Spleen (tissue), 11 donors: ENCODE data around the gene CYP3A5. TPM values are rescaled to one million over a fixed set of nuclear protein-coding genes. Genes with fewer than 3 reads are reported as not detected.

Experiments used
- DNase-seq: peaks from one replicate; pipeline ENCODE4 v3.0.0-alpha.2; 2020
- H3K27ac ChIP-seq, 8 donors: fragments of 200-600 bp; sonication (generic) in 7 of 8; 1 replicate in 4 of 8; 2 replicates in 4 of 8; pipeline versions ENCODE4 v1.5.0 to v1.8.0; 2016 to 2021; ENCODE audit warnings: inconsistent platforms in 4 of 8, mild to moderate bottlenecking in 4 of 8, moderate library complexity in 1 of 8
- H3K27me3 ChIP-seq, 7 donors: fragments of 200-600 bp; sonication (generic) in 6 of 7; replicated peaks in 1 of 7; 1 replicate in 4 of 7; 2 replicates in 3 of 7; pipeline versions ENCODE4 v1.5.0 to v1.8.0; 2016 to 2021; ENCODE audit warnings: inconsistent platforms in 3 of 7, mild to moderate bottlenecking in 1 of 7
- H3K36me3 ChIP-seq, 6 donors: fragments of 200-600 bp; sonication (generic) in 5 of 6; 1 replicate in 4 of 6; 2 replicates in 2 of 6; pipeline versions ENCODE4 v1.5.0 to v1.8.0; 2016 to 2021; ENCODE audit warnings: inconsistent platforms in 2 of 6
- H3K4me1 ChIP-seq, 6 donors: fragments of 200-600 bp; sonication (generic) in 5 of 6; 1 replicate in 3 of 6; 2 replicates in 3 of 6; pipeline versions ENCODE4 v1.5.0 to v1.8.0; 2016 to 2021; ENCODE audit warnings: inconsistent platforms in 3 of 6
- H3K4me3 ChIP-seq, 8 donors: fragments of 200-600 bp; sonication (generic) in 7 of 8; 1 replicate in 4 of 8; 2 replicates in 4 of 8; pipeline versions ENCODE4 v1.5.0 to v1.8.0; 2016 to 2021; ENCODE audit warnings: inconsistent platforms in 4 of 8, mild to moderate bottlenecking in 4 of 8, moderate library complexity in 2 of 8
- H3K9me3 ChIP-seq, 8 donors: fragments of 200-600 bp; sonication (generic) in 7 of 8; 1 replicate in 4 of 8; 2 replicates in 4 of 8; pipeline versions ENCODE4 v1.5.0 to v1.8.0; 2016 to 2021; ENCODE audit warnings: inconsistent platforms in 4 of 8
- POLR2A ChIP-seq, 3 donors: fragments of 450-650 bp; IDR thresholded peaks; one replicate each; pipeline ENCODE4 v1.5.1; 2017; ENCODE audit warnings: antibody characterized with exemption in 3 of 3, mild to moderate bottlenecking in 1 of 3
- POLR2AphosphoS5 ChIP-seq, 3 donors: sonication (generic); formaldehyde crosslinking; IDR thresholded peaks; one replicate each; pipeline ENCODE4 v1.5.1; 2017; ENCODE audit warnings: antibody characterized with exemption in 3 of 3
- WGBS, 5 donors: extraction: QIAGEN DNeasy Blood & Tissue Kit in 3 of 5; methylation state at CpG; one replicate each; pipeline versions ENCODE4 v1.1.5 to v1.1.7; 2013 to 2018; 5-methylcytosine and 5-hydroxymethylcytosine counted together
- intact Hi-C: fragments of 100-400 bp; cut with DNase I; formaldehyde crosslinking; loops from one replicate; pipeline ENCODE4 v1.15.0; 2023; ENCODE audit warnings: low total_unique reads
- polyA plus RNA-seq, 3 donors: library from polyadenylated mRNA; stranded (reverse); fragments of 200-250 nt; gene quantifications; one replicate each; pipeline ENCODE4 v1.2.1, GENCODE V29; 2013
- total RNA-seq, 7 donors: library from RNA; depleted of rRNA in 3 of 7; stranded (reverse); fragments of >200 nt in 3 of 7; fragmentation: NEBNext Ultra II Directional in 4 of 7; extraction: Animal tissue kit (Norgen Biotek cat#: 25700) in 4 of 7; gene quantifications; one replicate each; pipeline versions ENCODE4 v1.1.0 to v1.2.1, GENCODE V29; 2016 to 2021
- TF ChIP-seq, protein P1 (sequence below), 11 experiments: fragments of 200-600 bp in 7 of 11; fragments of 450-650 bp in 4 of 11; sonication (generic) in 4 of 11; IDR thresholded peaks in 8 of 11; conservative IDR thresholded peaks in 3 of 11; 1 replicate in 7 of 11; 2 replicates in 4 of 11; pipeline versions ENCODE4 v1.4.0 to v1.8.0; 2016 to 2021; ENCODE audit warnings: antibody characterized with exemption in 11 of 11, inconsistent platforms in 4 of 11, mild to moderate bottlenecking in 1 of 11
- donor health status: healthy with polysubstance abuse.
- donor health status: DM: no; HTN: no; CAD: no; lungs with moderate emphysema.
- donor health status: DM: no; HTN: no; CAD: no.
- donor health status: Bipolar disorder and iron deficiency.
- donor health status: healthy.
- donor health status: DM: no; HTN: no; CAD: no.
- donor health status: DM: yes; HTN: yes; CAD: no.

CYP3A5 gene
- total and polyA plus RNA-seq, 10 donors: 0.09 to 0.10 TPM; not detected in 8

DNA sequence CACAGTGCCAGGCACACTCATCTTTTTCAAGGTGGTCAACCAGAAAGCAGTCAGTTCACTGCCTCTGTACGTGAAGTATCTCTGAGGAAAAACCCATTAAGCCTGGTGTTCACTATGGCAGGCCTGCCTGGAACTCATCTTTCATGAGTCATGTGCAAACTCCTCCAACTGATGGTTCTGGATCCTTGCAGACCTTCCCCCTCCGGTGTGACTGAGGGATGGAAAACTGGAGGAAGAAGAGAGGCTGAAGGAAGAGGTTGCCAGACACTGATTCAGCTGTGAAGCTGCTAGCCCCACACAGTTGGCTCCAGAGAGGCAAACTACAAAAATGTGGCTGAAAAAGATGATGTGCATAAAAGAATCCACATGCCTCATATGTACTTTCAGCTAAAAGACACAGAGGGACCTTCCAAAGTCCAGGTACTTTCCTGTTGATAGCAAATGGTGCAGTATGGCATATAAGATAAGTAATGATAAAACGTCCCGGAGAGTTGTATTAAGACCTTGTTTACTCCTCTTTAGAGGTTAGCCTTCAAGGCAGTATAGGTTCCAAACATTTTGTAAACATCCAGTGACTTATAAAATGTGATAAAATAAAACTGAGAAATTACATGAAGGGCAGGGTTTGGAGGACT lies 2.7 kb downstream of the CYP3A5 start:
- H3K27ac ChIP-seq: no peak overlapping the region
- peaks cover 0 to 5% (median 2%) of the 10 kb centered on the region in 8 donors for H3K9me3 ChIP-seq
- intact Hi-C loops: no loop called here
- TF ChIP-seq, protein P1, sequence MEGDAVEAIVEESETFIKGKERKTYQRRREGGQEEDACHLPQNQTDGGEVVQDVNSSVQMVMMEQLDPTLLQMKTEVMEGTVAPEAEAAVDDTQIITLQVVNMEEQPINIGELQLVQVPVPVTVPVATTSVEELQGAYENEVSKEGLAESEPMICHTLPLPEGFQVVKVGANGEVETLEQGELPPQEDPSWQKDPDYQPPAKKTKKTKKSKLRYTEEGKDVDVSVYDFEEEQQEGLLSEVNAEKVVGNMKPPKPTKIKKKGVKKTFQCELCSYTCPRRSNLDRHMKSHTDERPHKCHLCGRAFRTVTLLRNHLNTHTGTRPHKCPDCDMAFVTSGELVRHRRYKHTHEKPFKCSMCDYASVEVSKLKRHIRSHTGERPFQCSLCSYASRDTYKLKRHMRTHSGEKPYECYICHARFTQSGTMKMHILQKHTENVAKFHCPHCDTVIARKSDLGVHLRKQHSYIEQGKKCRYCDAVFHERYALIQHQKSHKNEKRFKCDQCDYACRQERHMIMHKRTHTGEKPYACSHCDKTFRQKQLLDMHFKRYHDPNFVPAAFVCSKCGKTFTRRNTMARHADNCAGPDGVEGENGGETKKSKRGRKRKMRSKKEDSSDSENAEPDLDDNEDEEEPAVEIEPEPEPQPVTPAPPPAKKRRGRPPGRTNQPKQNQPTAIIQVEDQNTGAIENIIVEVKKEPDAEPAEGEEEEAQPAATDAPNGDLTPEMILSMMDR (IDR thresholded peaks at IDR 0.05 in 8 of 11, conservative IDR thresholded peaks at IDR 0.05 in 3 of 11): no peak
- TF ChIP-seq POLR2AphosphoS5 (IDR thresholded peaks at IDR 0.05) (no peak), POLR2A (IDR thresholded peaks at IDR 0.05) (no peak)
- H3K36me3 ChIP-seq: no peaks in the 10 kb centered on the region
- H3K27me3 ChIP-seq: no peaks in the 10 kb centered on the region
- no peak overlapping the region for H3K4me3 ChIP-seq
- no peaks in the 10 kb centered on the region for H3K4me1 ChIP-seq
- 84 to 89% (median 87%) methylated on average over 4 of the region's 4 CpGs for WGBS, 5 donors
- DNase-seq: no peak

DNA sequence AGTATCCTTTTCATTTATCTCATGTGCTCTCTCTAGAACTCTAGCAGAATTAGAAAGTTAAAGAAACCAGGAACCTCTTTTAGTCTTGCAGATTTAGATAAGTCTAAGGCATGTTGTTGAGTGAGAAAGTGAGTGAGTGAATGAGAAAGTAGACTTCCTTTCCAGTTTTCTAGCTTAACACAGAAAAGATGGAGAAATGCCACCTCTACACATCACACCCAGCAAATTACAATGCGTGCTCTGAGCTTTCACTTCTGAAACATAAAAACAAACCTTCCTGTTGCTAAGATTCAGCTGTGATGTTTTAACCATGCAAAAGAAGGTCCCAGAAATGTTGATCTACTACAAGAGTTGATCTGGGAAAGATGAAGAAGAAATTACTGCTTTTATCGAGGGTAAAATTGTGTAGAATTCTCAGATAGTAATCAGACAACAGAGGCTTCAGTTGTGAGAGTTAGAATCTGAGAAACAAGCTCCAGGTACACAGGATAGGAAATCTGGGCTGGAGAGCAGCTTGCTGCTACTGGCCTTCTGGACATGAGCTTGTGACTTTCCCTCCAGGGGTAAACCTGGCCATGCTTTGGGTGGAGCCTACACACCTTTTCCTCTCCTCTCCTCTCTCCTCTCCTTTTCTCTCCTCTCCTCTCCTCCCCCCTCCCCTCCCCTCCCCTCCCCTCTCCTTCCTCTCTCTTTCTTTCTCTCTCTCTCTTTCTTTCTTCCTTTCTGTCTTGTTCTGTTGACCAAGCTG lies 4.6 kb downstream of the CYP3A5 start:
- H3K4me3 ChIP-seq: no peak overlapping the region
- no peak for DNase-seq
- no peaks in the 10 kb centered on the region for H3K4me1 ChIP-seq
- no peaks in the 10 kb centered on the region for H3K27me3 ChIP-seq
- H3K36me3 ChIP-seq: peaks cover 0 to 3% (median 0%) of the 10 kb centered on the region in 6 donors
- WGBS, 5 donors: 71 to 82% (median 73%) methylated on average over 2 of the region's 2 CpGs
- TF ChIP-seq, protein P1 (IDR thresholded peaks at IDR 0.05 in 8 of 11, conservative IDR thresholded peaks at IDR 0.05 in 3 of 11): no peak
- TF ChIP-seq POLR2A (IDR thresholded peaks at IDR 0.05) (no peak), POLR2AphosphoS5 (IDR thresholded peaks at IDR 0.05) (no peak)
- no peaks in the 10 kb centered on the region for H3K9me3 ChIP-seq
- H3K27ac ChIP-seq: no peak overlapping the region
- intact Hi-C loops: no loop called here

DNA sequence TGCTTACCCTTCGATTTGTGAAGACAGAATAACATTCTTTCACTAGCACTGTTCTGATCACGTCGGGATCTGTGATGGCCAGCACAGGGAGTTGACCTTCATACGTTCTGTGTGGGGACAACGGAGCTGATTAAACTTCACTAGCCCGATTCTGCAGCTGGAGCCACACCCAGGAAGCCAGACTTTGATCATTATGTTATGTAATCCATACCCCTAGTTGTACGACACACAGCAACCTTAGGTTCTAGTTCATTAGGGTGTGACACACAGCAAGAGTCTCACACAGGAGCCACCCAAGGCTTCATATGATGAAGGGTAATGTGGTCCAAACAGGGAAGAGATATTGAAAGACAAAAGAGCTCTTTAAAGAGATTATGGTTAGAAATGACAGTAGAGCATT lies 7.2 kb downstream of the CYP3A5 start:
- intact Hi-C loops: no loop called here
- 72 to 86% (median 79%) methylated on average over 7 of the region's 7 CpGs for WGBS, 5 donors
- no peak for TF ChIP-seq POLR2AphosphoS5 (IDR thresholded peaks at IDR 0.05)
- TF ChIP-seq POLR2A (IDR thresholded peaks at IDR 0.05): no peak
- TF ChIP-seq, protein P1 (IDR thresholded peaks at IDR 0.05 in 8 of 11, conservative IDR thresholded peaks at IDR 0.05 in 3 of 11): no peak

DNA sequence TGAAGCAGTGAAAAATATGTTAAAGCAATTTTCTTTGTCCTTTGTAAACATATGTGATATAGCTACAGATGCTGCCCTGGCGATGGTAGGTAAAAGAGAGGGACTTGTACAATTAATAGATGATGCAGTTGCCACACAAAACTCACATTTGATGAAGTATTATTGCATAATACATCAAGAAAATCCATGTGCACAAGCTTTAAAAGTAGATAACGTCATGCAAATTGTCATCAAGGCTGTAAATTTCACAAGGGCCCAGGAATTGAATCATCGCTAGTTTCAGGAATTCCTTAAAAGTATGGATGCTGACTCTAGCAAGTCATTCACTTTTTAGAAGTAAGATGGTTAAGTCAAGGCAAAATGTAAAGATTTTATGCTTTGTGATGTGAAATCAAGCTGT lies 10.0 kb downstream of the CYP3A5 start:
- no peaks in the 10 kb centered on the region for H3K27me3 ChIP-seq
- H3K27ac ChIP-seq: no peak overlapping the region
- intact Hi-C loops: no loop called here
- H3K36me3 ChIP-seq: peaks cover 0 to 23% (median 0%) of the 10 kb centered on the region in 6 donors
- DNase-seq: no peak
- H3K4me1 ChIP-seq: no peaks in the 10 kb centered on the region
- TF ChIP-seq POLR2A (IDR thresholded peaks at IDR 0.05) (no peak), POLR2AphosphoS5 (IDR thresholded peaks at IDR 0.05) (no peak)
- TF ChIP-seq, protein P1 (IDR thresholded peaks at IDR 0.05 in 8 of 11, conservative IDR thresholded peaks at IDR 0.05 in 3 of 11): no peak
- H3K4me3 ChIP-seq: no peak overlapping the region
- no peaks in the 10 kb centered on the region for H3K9me3 ChIP-seq
- WGBS, 5 donors: 90 to 97% (median 93%) methylated on average over 3 of the region's 3 CpGs

More for the DNA sequence above, 7.2 kb downstream of the CYP3A5 start:
- H3K4me1 ChIP-seq: no peaks in the 10 kb centered on the region
- no peak overlapping the region for H3K27ac ChIP-seq
- no peaks in the 10 kb centered on the region for H3K9me3 ChIP-seq
- H3K4me3 ChIP-seq: no peak overlapping the region
- no peaks in the 10 kb centered on the region for H3K27me3 ChIP-seq
- H3K36me3 ChIP-seq: peaks cover 0 to 23% (median 0%) of the 10 kb centered on the region in 6 donors
- DNase-seq: no peak
